Glutamatergic neuron (in vitro differentiated cells): ENCODE measurements around the gene RAB40A. TPM values are rescaled to one million over a fixed set of nuclear protein-coding genes. Genes with fewer than 3 reads are reported as not detected.
"Not testable (repeated sequence)": the region's sequence is repeated elsewhere in the genome, so short reads cannot be mapped to it uniquely, and the experiment has no call there.

Experiments used
- DNase-seq: peaks from one replicate; pipeline ENCODE4 v3.0.0; 2022
- H3K27ac Mint-ChIP-seq: one replicate; pipeline ENCODE4 v1.8.0; 2020; ENCODE audit warnings: mild to moderate bottlenecking, mixed read lengths, inconsistent platforms; ENCODE audit not compliant: unreplicated experiment
- H3K27me3 Mint-ChIP-seq: one replicate; pipeline ENCODE4 v1.8.0; 2020; ENCODE audit warnings: mild to moderate bottlenecking, moderate library complexity, mixed read lengths, inconsistent platforms; ENCODE audit not compliant: unreplicated experiment
- H3K36me3 Mint-ChIP-seq: one replicate; pipeline ENCODE4 v1.8.0; 2020; ENCODE audit warnings: mild to moderate bottlenecking, mixed read lengths, inconsistent platforms; ENCODE audit not compliant: unreplicated experiment
- H3K4me1 Mint-ChIP-seq: one replicate; pipeline ENCODE4 v1.8.0; 2020; ENCODE audit warnings: mild to moderate bottlenecking, low read depth, mixed read lengths, inconsistent platforms; ENCODE audit not compliant: unreplicated experiment
- H3K4me3 Mint-ChIP-seq: one replicate; pipeline ENCODE4 v1.8.0; 2020; ENCODE audit warnings: mild to moderate bottlenecking, mixed read lengths, inconsistent platforms; ENCODE audit not compliant: unreplicated experiment
- H3K9me3 Mint-ChIP-seq: one replicate; pipeline ENCODE4 v1.8.0; 2020; ENCODE audit warnings: mild to moderate bottlenecking, moderate library complexity, mixed read lengths, inconsistent platforms; ENCODE audit not compliant: unreplicated experiment
- CTCF ChIP-seq: fragments of 200-600 bp; sonication (generic); IDR thresholded peaks from one replicate; pipeline ENCODE4 v1.5.0; 2021; ENCODE audit not compliant: partially characterized antibody, unreplicated experiment
- total RNA-seq: library from RNA; stranded (reverse); fragmentation: NEBNext Ultra II Directional; extraction: Animal tissue kit (Norgen Biotek cat#: 25700); gene quantifications from one replicate; pipeline ENCODE4 v1.2.1, GENCODE V29; 2021; ENCODE audit not compliant: unreplicated experiment

Gene RAB40A
- total RNA-seq, 1 donor from 2014 or later = 0.47 TPM

GRCh38 chrX:103503163-103503852 lies 16.0 kb downstream of the RAB40A start:
- no peak for TF ChIP-seq CTCF
- Mint-ChIP-seq H3K27ac (no peak overlapping the region), H3K4me3 (no peak overlapping the region), H3K9me3 (no peaks in the 10 kb centered on the region), H3K4me1 (no peaks in the 10 kb centered on the region), H3K36me3 (no peaks in the 10 kb centered on the region), H3K27me3 (no peaks in the 10 kb centered on the region)
- DNase-seq = no peak

- no peaks in the 10 kb centered on the region for H3K36me3 Mint-ChIP-seq
These were observed 20.5 kb downstream of the RAB40A start for GRCh38 chrX:103498786-103499185.

GRCh38 chrX:103495786-103496185 lies 23.5 kb downstream of the RAB40A start:
- DNase-seq = no peak
- H3K36me3 Mint-ChIP-seq = no peaks in the 10 kb centered on the region
- no peaks in the 10 kb centered on the region for H3K27me3 Mint-ChIP-seq
- no peaks in the 10 kb centered on the region for H3K9me3 Mint-ChIP-seq
- H3K27ac Mint-ChIP-seq = no peak overlapping the region
- H3K4me1 Mint-ChIP-seq = no peaks in the 10 kb centered on the region
- no peak for TF ChIP-seq CTCF
- no peak overlapping the region for H3K4me3 Mint-ChIP-seq

More at GRCh38 chrX:103498786-103499185, 20.5 kb downstream of the RAB40A start:
- Mint-ChIP-seq H3K9me3 (no peaks in the 10 kb centered on the region), H3K4me3 (no peak overlapping the region), H3K27ac (no peak overlapping the region), H3K27me3 (no peaks in the 10 kb centered on the region), H3K4me1 (no peaks in the 10 kb centered on the region)
- TF ChIP-seq CTCF = no peak
- no peak for DNase-seq

GRCh38 chrX:103493578-103493977 lies 25.7 kb downstream of the RAB40A start:
- not testable (repeated sequence) for H3K4me1 Mint-ChIP-seq, H3K4me3 Mint-ChIP-seq, H3K27ac Mint-ChIP-seq, DNase-seq, H3K9me3 Mint-ChIP-seq, H3K36me3 Mint-ChIP-seq, H3K27me3 Mint-ChIP-seq

GRCh38 chrX:103489733-103490132 lies 29.6 kb downstream of the RAB40A start:
- peak; percentile 30 for TF ChIP-seq CTCF
- H3K4me3 Mint-ChIP-seq, H3K4me1 Mint-ChIP-seq, H3K9me3 Mint-ChIP-seq, H3K27ac Mint-ChIP-seq, H3K36me3 Mint-ChIP-seq, H3K27me3 Mint-ChIP-seq: not testable (repeated sequence)
- DNase-seq = peak; percentile 56
